ENCODE measurements around the gene SLC6A3.
A peak's percentile ranks its signal among the peaks of the same experiment; 100 is the strongest.

SLC6A3 gene

GRCh38 chr5:1394881-1395860 lies 50.1 kb downstream of the SLC6A3 start:
- Histone ChIP-seq H3K27ac (no peak overlapping the region), H3K4me3 (no peak overlapping the region)

DNA sequence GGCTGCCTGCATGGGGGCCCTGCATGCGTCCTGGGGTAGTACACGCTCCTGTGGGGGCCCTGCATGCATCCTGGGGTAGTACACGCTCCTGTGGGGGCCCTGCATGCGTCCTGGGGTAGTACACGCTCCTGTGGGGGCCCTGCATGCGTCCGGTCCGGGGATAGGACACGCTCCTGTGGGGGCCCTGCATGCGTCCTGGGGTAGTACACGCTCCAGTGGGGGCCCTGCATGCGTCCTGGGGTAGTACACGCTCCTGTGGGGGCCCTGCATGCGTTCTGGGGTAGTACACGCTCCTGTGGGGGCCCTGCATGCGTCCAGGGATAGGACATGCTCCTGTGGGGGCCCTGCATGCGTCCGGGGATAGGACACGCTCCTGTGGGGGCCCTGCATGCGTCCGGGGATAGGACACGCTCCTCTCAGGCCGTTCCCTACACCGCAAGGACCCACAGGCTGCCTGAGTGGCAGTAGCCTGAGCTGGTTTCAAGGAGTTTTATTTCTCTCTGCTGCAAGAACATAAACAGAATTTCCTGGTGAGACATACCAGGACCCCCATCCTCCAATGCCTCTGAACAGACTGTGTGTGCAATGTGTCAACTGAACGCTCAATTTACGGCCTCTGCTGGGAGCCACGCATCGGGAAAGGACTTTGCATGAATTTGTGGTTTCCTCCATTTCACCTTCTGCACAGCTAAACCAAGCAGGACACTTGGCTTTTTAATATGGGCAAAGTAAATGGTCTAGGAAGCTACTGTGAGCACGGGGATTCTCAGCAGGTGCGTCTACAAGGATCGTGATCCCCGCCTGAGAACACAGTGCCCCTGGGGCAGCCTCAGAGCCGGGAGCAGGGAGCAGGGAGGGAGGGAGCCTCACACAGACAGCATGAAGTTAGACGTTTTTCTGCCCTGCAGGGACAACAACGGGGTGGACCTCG lies 51.4 kb downstream of the SLC6A3 start:
- H3K27ac ChIP-seq = no peak overlapping the region
- H3K4me3 ChIP-seq = no peak overlapping the region

DNA sequence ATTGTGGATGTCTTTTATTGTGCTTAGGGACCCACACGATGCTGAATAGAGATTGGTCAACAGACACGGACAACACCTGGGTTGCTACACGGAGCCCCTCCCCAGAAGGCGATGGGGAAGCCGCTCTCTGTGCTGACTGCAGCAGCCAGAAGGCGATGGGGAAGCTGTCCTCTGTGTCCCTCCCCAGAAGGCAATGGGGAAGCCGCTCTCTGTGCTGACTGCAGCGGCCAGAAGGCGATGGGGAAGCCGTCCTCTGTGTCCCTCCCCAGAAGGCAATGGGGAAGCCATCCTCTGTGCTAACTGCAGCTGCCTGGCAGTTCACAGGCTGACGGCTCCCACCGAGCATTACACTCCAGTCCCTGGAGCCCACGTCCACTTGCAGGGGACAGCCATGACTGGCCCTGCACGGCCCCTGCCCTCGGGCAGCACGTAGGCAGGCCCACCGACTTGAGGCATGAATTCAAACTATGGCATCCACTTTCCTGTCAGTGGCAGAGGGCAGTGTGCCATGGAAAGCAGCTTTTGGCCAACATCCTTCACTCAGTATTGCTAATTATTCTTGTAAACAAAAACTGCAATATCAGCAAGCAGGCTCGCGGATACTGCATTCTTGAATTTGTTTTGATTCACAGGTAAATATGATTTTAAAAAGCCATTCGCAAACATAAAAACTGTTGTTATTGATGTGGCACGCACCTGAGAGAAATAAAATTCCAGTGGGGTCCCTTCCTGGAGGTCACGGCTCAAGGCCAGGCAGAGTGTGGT lies 52.3 kb downstream of the SLC6A3 start:
- Histone ChIP-seq H3K27ac (no peak overlapping the region), H3K4me3 (no peak overlapping the region)

DNA sequence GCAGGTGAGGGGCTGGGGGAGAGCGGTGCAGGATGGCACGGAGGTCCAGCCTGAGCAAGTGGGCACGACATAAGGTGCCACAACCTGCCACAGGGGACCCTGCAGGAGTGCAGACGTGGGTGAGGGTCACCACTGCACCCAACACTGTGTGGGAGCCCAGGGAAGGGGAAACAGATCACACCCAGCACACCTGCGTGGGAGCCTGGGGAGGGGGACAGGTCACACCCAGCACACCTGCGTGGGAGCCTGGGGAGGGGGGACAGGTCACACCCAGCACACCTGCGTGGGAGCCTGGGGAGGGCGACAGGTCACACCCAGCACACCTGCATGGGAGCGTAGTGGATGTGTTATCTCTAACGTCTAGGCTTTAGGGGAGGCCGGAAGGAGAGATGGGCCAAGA lies 53.0 kb downstream of the SLC6A3 start:
- no peak overlapping the region for H3K4me3 ChIP-seq

GRCh38 chr5:1391691-1392090 lies 53.5 kb downstream of the SLC6A3 start:
- no peak overlapping the region for H3K27ac ChIP-seq
- no peak overlapping the region for H3K4me3 ChIP-seq

More for the DNA sequence above, 53.0 kb downstream of the SLC6A3 start:
- no peak overlapping the region for H3K27ac ChIP-seq

GRCh38 chr5:1390861-1391600 lies 54.2 kb downstream of the SLC6A3 start:
- Histone ChIP-seq H3K27ac (no peak overlapping the region), H3K4me3 (no peak overlapping the region)

DNA sequence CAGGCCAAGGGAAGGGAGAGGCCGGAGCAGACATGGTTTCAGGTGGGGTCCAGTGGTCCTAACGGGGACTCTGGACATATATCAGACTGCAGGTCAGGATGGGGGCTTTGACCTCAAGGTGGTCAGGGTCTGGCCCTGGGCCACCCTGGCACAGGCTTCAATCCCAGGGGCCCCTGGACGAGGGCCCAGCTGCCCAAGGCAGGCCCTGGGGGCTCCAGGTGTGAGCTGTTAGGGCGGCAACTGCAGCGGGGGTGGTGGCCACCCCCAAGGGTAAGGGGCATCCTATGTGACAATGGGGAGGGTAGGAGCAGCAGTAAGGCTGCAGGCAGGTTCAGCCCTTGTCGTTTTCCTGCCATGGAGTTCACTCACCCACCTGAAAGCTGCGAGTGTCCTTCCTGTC lies 54.9 kb downstream of the SLC6A3 start:
- Histone ChIP-seq H3K27ac (no peak overlapping the region), H3K4me3 (no peak overlapping the region)

DNA sequence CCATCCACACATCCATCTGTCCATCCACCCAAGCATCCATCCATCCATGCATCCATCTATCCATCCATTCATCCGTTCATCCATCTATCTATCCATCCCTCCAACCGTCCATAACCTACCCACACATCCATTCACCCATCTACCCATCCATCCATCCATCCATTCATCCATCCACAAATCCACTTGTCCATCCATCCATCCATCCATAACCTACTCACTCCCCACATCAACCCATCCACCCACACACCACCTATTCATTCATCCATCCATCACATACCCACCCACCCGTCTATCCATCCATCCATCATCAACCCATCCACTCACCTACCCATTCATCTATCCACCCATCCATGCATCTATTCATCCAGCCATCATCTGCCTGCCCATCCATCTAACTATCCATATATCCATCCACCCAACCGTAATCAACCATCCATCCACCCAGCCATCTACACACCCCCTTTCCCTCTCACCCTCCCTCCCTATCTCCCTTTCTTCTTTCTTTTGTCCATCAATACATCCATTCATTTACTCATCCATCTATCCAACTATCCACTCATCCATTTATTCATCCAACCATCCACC lies 56.8 kb downstream of the SLC6A3 start:
- Histone ChIP-seq H3K27ac (no peak overlapping the region), H3K4me3 (no peak overlapping the region)

GRCh38 chr5:1387876-1388275 lies 57.4 kb downstream of the SLC6A3 start:
- H3K4me3 ChIP-seq = no peak overlapping the region

DNA sequence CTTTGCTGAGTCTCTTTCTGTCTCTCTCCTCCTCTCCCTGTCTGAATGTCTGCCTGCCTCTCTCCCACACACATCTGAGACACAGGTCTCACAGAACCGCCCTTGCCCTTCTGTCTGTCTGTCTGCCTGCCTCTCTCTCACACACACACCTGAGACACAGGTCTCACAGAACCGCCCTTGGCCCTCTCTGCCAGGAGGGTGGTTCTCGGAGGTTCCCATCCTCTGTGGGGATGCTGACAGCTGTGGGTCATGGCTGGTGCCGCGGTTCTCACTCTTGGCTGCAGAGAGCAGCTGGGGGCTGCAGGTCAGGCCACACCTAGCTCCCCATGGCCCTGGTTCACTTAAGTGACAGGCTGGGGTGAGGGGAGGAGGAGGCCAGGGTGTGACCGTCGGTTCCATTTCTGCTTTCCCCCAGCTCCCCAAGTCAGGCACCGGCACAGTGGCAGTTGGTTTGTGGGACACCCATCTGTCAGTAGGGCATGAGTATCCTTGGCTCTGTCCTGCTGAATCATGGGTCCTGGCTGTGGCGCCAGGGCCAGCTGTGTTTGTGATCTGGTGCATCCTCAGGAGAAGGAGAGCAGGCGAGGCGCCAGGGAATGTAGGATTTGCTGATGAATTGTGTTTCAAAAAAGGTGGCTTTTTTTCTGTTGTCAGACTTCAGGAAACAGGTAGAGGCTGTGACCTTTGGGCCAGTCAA lies 58.0 kb downstream of the SLC6A3 start:
- H3K4me3 ChIP-seq = no peak overlapping the region
- peak overlapping the region in 7 of 21 experiments; percentile 78 to 97 (median 89) for H3K27ac ChIP-seq

More at GRCh38 chr5:1387876-1388275, 57.4 kb downstream of the SLC6A3 start:
- no peak overlapping the region for H3K27ac ChIP-seq

DNA sequence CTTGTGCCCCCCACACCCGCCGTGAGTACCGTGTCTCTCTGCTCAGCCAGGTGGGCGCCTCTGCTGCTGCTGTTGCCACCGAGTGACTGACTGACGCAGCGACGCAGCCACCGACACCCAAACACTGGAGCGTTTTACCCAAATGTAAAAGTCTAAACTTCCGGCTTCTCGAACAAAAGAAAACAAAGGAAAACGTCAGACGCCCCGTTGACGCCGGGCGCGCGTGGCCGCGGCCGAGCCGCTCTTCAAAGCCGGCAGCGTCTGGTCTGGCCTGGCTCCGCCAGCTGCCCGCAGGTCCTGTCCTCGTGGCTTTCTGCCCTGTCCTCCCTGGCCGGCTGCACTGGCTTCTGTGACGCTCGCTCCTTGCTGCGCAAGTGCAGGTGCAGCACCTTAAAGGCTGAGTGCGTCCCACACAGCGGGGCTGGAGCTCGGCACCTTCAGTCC lies 58.9 kb downstream of the SLC6A3 start:
- Histone ChIP-seq H3K27ac (peak overlapping the region; percentile 41 to 97 (median 85)), H3K4me3 (peak overlapping the region; percentile 56 to 72 (median 64))

- H3K4me3 ChIP-seq = peak overlapping the region; percentile 56 to 72 (median 64)
- peak overlapping the region; percentile 41 to 97 (median 85) for H3K27ac ChIP-seq
These were observed 59.6 kb downstream of the SLC6A3 start for GRCh38 chr5:1385395-1386273.

- Histone ChIP-seq H3K4me3 (no peak overlapping the region), H3K27ac (no peak overlapping the region)
These were observed 60.7 kb downstream of the SLC6A3 start for GRCh38 chr5:1384521-1384920.

GRCh38 chr5:1383886-1384401 lies 61.3 kb downstream of the SLC6A3 start:
- Histone ChIP-seq H3K4me3 (no peak overlapping the region), H3K27ac (no peak overlapping the region)

DNA sequence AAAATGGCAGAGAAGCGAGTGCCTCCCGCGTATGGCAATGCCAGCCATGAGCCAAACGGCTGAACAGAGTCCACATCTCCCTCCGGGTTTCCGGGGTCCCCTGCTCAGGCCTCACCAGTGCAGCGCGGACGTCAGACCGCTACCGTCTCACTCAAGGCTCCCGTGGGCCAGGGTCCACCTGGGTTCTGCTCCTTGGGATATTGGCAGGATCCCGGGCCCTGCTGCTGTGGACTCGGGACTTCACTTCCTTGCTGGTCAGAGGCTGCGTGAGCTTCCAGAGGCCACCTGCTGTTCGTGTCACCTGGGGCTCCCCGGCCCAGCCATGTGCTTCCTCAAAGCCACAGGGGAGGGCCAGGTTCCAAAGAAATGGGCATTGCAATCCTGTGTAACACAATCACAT lies 61.9 kb downstream of the SLC6A3 start:
- Histone ChIP-seq H3K4me3 (no peak overlapping the region), H3K27ac (no peak overlapping the region)

GRCh38 chr5:1382248-1382700 lies 63.0 kb downstream of the SLC6A3 start:
- no peak overlapping the region for H3K4me3 ChIP-seq
- no peak overlapping the region for H3K27ac ChIP-seq

Data from skin epidermis (tissue), 12 donors.